Astrocyte (in vitro differentiated cells and primary cell): ENCODE measurements around the gene FAM20B. TPM values are rescaled to one million over a fixed set of nuclear protein-coding genes. Genes with fewer than 3 reads are reported as not detected.

Experiments
- DNase-seq: peaks from one replicate; pipeline ENCODE4 v3.0.0-alpha.2; 2010; ENCODE audit warnings: low read depth
- FAIRE-seq: peaks from 2 replicates; lab custom pipeline; 2011; peaks lifted over from hg19 to GRCh38; lab: Jason Lieb, UNC
- H2AFZ ChIP-seq: 2 replicates; pipeline ENCODE4 v1.6.0; 2012; ENCODE audit warnings: low read depth, low read length, inconsistent platforms
- H3K27ac ChIP-seq: 2 replicates; pipeline ENCODE4 v1.5.1; 2011; ENCODE audit warnings: low read depth, low read length, inconsistent platforms
- H3K27me3 ChIP-seq: 2 replicates; pipeline ENCODE4 v1.6.0; 2011; ENCODE audit warnings: low read length, inconsistent platforms; ENCODE audit not compliant: insufficient read depth
- H3K36me3 ChIP-seq: 2 replicates; pipeline ENCODE4 v1.5.1; 2011; ENCODE audit warnings: low read length, inconsistent platforms; ENCODE audit not compliant: insufficient read depth
- H3K4me1 ChIP-seq: 2 replicates; pipeline ENCODE4 v1.5.1; 2011; ENCODE audit warnings: low read length, inconsistent platforms; ENCODE audit not compliant: insufficient read depth
- H3K4me2 ChIP-seq: 2 replicates; pipeline ENCODE4 v1.6.0; 2012; ENCODE audit warnings: low read length, inconsistent platforms
- H3K4me3 ChIP-seq: 2 replicates; pipeline ENCODE4 v1.5.1; 2011; ENCODE audit warnings: low read depth, mild to moderate bottlenecking, low read length, inconsistent platforms; ENCODE audit not compliant: insufficient read depth
- H3K79me2 ChIP-seq: 2 replicates; pipeline ENCODE4 v1.6.0; 2012; ENCODE audit warnings: mild to moderate bottlenecking, low read length, inconsistent platforms; ENCODE audit not compliant: insufficient read depth
- H3K9ac ChIP-seq: 2 replicates; pipeline ENCODE4 v1.6.0; 2012; ENCODE audit warnings: mild to moderate bottlenecking, low read length, inconsistent platforms
- H3K9me3 ChIP-seq: 2 replicates; pipeline ENCODE4 v1.5.1; 2012; ENCODE audit warnings: low read depth, mild to moderate bottlenecking, low read length, inconsistent platforms; ENCODE audit not compliant: insufficient read depth
- H4K20me1 ChIP-seq: 2 replicates; pipeline ENCODE4 v1.6.0; 2012; ENCODE audit warnings: low read length, inconsistent platforms; ENCODE audit not compliant: insufficient read depth
- H3K27ac Mint-ChIP-seq: one replicate; pipeline ENCODE4 v1.8.0; 2021; ENCODE audit warnings: mild to moderate bottlenecking, mixed read lengths; ENCODE audit not compliant: unreplicated experiment
- H3K27me3 Mint-ChIP-seq: one replicate; pipeline ENCODE4 v1.8.0; 2021; ENCODE audit warnings: low read depth, mixed read lengths; ENCODE audit not compliant: unreplicated experiment
- H3K36me3 Mint-ChIP-seq: one replicate; pipeline ENCODE4 v1.8.0; 2021; ENCODE audit warnings: low read depth, mixed read lengths; ENCODE audit not compliant: unreplicated experiment
- H3K4me1 Mint-ChIP-seq: one replicate; pipeline ENCODE4 v1.8.0; 2021; ENCODE audit warnings: low read depth, mixed read lengths; ENCODE audit not compliant: unreplicated experiment
- H3K4me3 Mint-ChIP-seq: one replicate; pipeline ENCODE4 v1.8.0; 2021; ENCODE audit warnings: mild to moderate bottlenecking, moderate library complexity, mixed read lengths; ENCODE audit not compliant: unreplicated experiment
- H3K9me3 Mint-ChIP-seq: one replicate; pipeline ENCODE4 v1.8.0; 2021; ENCODE audit warnings: mild to moderate bottlenecking, mixed read lengths; ENCODE audit not compliant: unreplicated experiment
- EZH2 ChIP-seq: IDR thresholded peaks from 2 replicates; pipeline ENCODE4 v1.6.1; 2012; ENCODE audit warnings: mild to moderate bottlenecking, low read length, inconsistent platforms; ENCODE audit not compliant: insufficient read depth
- total RNA-seq: library from RNA; stranded (reverse); gene quantifications from 2 replicates; pipeline ENCODE4 v1.2.1, GENCODE V29; 2021
- TF ChIP-seq, protein P1 (sequence below): IDR thresholded peaks from 2 replicates; pipeline ENCODE4 v1.5.1; 2011; ENCODE audit warnings: low read depth, mild to moderate bottlenecking, inconsistent platforms, low read length, moderate library complexity; ENCODE audit not compliant: insufficient read depth

Gene FAM20B
- total RNA-seq, 1 donor from 2014 or later = 34.0 TPM

DNA sequence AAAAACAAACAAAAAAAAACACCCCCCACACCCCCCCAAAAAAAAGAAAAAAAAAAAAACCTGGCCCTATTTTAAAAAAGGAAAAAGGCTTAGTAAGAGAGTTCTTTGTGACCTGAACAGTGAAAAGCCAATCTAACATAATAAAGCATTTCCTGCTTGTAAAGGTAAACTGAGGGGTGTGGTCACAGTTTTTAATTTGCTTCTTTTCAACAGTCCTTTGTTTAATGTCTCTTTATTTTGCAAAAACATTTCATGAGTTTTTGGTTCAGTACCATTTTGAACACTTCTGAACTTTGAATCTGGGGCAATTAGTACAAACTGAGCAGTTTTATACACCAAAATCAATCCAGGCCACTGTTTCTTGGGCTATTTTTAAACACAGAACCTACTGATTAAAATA is 93.8 kb downstream of the FAM20B start:
- FAIRE-seq (no peak), DNase-seq (no peak)
- Mint-ChIP-seq H3K4me3 (no peak overlapping the region), H3K4me1 (peaks cover 8% of the 10 kb centered on the region), H3K36me3 (peaks cover 17% of the 10 kb centered on the region), H3K9me3 (no peaks in the 10 kb centered on the region), H3K27me3 (no peaks in the 10 kb centered on the region), H3K27ac (peak overlapping the region; percentile 58)
- no peak overlapping the region for H2AFZ ChIP-seq
- TF ChIP-seq, protein P1, sequence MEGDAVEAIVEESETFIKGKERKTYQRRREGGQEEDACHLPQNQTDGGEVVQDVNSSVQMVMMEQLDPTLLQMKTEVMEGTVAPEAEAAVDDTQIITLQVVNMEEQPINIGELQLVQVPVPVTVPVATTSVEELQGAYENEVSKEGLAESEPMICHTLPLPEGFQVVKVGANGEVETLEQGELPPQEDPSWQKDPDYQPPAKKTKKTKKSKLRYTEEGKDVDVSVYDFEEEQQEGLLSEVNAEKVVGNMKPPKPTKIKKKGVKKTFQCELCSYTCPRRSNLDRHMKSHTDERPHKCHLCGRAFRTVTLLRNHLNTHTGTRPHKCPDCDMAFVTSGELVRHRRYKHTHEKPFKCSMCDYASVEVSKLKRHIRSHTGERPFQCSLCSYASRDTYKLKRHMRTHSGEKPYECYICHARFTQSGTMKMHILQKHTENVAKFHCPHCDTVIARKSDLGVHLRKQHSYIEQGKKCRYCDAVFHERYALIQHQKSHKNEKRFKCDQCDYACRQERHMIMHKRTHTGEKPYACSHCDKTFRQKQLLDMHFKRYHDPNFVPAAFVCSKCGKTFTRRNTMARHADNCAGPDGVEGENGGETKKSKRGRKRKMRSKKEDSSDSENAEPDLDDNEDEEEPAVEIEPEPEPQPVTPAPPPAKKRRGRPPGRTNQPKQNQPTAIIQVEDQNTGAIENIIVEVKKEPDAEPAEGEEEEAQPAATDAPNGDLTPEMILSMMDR = no peak
- no peak for TF ChIP-seq EZH2
- no peak overlapping the region for H3K4me3 ChIP-seq
- H4K20me1 ChIP-seq = peaks cover 57% of the 10 kb centered on the region
- H3K79me2 ChIP-seq = peaks cover 84% of the 10 kb centered on the region
- H3K36me3 ChIP-seq = peaks cover 68% of the 10 kb centered on the region
- H3K27me3 ChIP-seq = no peaks in the 10 kb centered on the region
- H3K4me1 ChIP-seq = peaks cover under 1% of the 10 kb centered on the region
- no peaks in the 10 kb centered on the region for H3K9me3 ChIP-seq
- no peak overlapping the region for H3K4me2 ChIP-seq
- H3K27ac ChIP-seq = no peak overlapping the region
- H3K9ac ChIP-seq = no peak overlapping the region

DNA sequence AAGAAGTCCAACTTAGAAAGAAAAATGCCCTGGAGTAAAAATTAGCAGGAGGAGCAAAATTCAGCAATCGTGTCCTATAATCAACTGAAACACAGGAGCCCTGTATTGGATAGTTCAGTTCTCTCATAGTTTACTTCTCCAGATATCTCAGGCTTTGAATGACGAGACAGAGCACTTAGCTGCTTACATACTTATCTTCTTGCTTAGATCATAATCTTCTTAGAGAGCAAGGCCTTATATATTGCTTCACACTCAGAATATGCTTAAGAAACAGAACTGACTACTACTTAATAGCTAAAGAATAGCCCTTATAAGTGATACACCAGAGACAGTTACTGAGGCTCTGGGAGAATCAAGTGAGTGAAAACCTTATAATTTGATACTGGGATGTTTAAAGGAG is 95.0 kb downstream of the FAM20B start:
- H3K27me3 Mint-ChIP-seq = no peaks in the 10 kb centered on the region
- Histone ChIP-seq H4K20me1 (peaks cover 50% of the 10 kb centered on the region), H3K4me1 (peaks cover 11% of the 10 kb centered on the region), H3K9me3 (no peaks in the 10 kb centered on the region), H3K36me3 (peaks cover 61% of the 10 kb centered on the region), H3K79me2 (peaks cover 88% of the 10 kb centered on the region), H3K27ac (no peak overlapping the region), H3K9ac (no peak overlapping the region), H3K27me3 (no peaks in the 10 kb centered on the region), H3K4me3 (no peak overlapping the region), H2AFZ (no peak overlapping the region), H3K4me2 (no peak overlapping the region)
- DNase-seq = no peak
- no peak for FAIRE-seq
- peaks cover 17% of the 10 kb centered on the region for H3K36me3 Mint-ChIP-seq
- no peak overlapping the region for H3K4me3 Mint-ChIP-seq
- no peak for TF ChIP-seq EZH2
- TF ChIP-seq, protein P1 = no peak
- no peaks in the 10 kb centered on the region for H3K9me3 Mint-ChIP-seq
- no peak overlapping the region for H3K27ac Mint-ChIP-seq
- H3K4me1 Mint-ChIP-seq = peaks cover 17% of the 10 kb centered on the region

DNA sequence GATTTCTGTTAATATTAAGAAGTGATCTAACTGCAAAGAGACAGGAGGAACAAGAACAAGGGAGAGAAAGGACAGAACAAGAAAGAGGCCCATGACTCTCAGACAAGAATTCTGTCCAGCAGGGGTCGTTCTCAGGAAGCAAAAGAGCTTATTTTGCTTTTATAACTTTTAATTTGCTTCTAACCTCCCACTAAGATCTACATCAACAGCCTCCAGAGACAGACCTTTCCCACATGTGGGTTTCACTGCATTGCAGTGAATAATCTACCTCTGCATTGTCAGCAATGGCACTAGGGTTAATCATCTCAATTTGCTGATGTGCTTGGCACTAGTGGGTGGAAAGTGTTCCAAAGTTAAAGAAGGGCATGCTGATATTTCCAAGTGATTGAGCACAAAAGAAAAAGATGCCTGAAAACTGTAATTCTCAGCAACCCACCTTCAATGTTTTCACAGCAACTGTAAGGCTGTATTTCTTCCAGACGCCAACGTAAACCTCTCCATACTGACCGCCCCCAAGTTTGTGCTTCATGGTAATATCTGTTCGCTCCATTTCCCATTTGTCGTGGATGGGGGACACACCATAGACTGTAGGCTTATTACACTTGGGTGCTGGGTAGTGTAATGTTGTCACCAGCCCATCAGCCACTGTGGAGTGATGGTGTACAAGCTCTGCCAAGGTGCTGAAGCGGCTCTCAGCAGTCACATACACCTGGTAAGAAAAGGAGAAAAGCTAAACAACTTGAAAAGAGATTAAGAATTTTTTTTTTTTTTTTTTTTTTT is 95.7 kb downstream of the FAM20B start:
- Mint-ChIP-seq H3K4me1 (peaks cover 21% of the 10 kb centered on the region), H3K4me3 (no peak overlapping the region), H3K9me3 (no peaks in the 10 kb centered on the region), H3K36me3 (peaks cover 15% of the 10 kb centered on the region), H3K27me3 (no peaks in the 10 kb centered on the region), H3K27ac (no peak overlapping the region)
- Histone ChIP-seq H3K79me2 (peaks cover 88% of the 10 kb centered on the region), H3K27me3 (no peaks in the 10 kb centered on the region), H4K20me1 (peaks cover 47% of the 10 kb centered on the region), H3K9ac (no peak overlapping the region), H3K9me3 (no peaks in the 10 kb centered on the region), H3K36me3 (peaks cover 60% of the 10 kb centered on the region), H3K4me3 (no peak overlapping the region), H2AFZ (no peak overlapping the region), H3K4me2 (no peak overlapping the region), H3K4me1 (peaks cover 17% of the 10 kb centered on the region), H3K27ac (peak overlapping the region; percentile 1)
- DNase-seq = no peak
- TF ChIP-seq, protein P1 = peak; percentile 61
- no peak for TF ChIP-seq EZH2
- no peak for FAIRE-seq
